Hair follicle dermal papilla cell (primary cell): ENCODE data around the gene TXK. TPM values are rescaled to one million over a fixed set of nuclear protein-coding genes. Genes with fewer than 3 reads are reported as not detected.

ENCODE experiments used
- small RNA-seq: library from RNA; depleted of rRNA; stranded (forward); fragments of <200 nt; gene quantifications from one replicate; pipeline ENCODE3, GENCODE V24; 2012
- total RNA-seq: library from RNA; depleted of rRNA; stranded (reverse); fragments of >200 nt; gene quantifications from 2 replicates; pipeline ENCODE4 v1.2.3, GENCODE V29; 2012

The TXK gene
- 0.32 and 1.6 TPM in 2 replicates for total RNA-seq

GRCh38 chr4:48134081-48134480 lies at the start of gene TXK:
TXK (minus strand) TSS chr4:48134250; CDS start chr4:48134170, 80 bp downstream.

Small RNA genes lying within 50 kb of the gene (small RNA-seq; reads per million reads assigned to genes)
- gene RF00019 (not detected), gene RF00026 (not detected), gene RNU6-838P (not detected)

Other genes with a start within 250 kb of the TXK start
- gene NFXL1, start 219.7 kb downstream of the TXK start, total RNA-seq: 8.9 and 14.6 TPM in 2 replicates
- not detected in 2 replicates for gene CNGA1, start 117.6 kb downstream of the TXK start, total RNA-seq
- gene NIPAL1, start 117.5 kb downstream of the TXK start, total RNA-seq: under 0.01 and 0.36 TPM in 2 replicates
- 1.6 and 2.4 TPM in 2 replicates for gene TEC, start 135.6 kb upstream of the TXK start, total RNA-seq
- gene SLAIN2, start 207.3 kb upstream of the TXK start, total RNA-seq: 71.3 and 97.4 TPM in 2 replicates